CD4-positive, alpha-beta T cell (primary cell): Measurements from ENCODE around the gene UBALD1. TPM values are rescaled to one million over a fixed set of nuclear protein-coding genes. Genes with fewer than 3 reads are reported as not detected.

Experiments used
- ATAC-seq: fragments of 200-7000 bp; cut with Tn5 transposase; one replicate; pipeline ENCODE4 v1.10.0; 2022; ENCODE audit warnings: mild to moderate bottlenecking; ENCODE audit not compliant: poor library complexity
- CTCF ChIA-PET: fragments of 350-600 bp; sonication (Branson Sonifier 250); formaldehyde crosslinking; loops from one replicate; lab custom pipeline; 2021; ENCODE audit warnings: antibody characterized with exemption, inconsistent platforms; lab: Charles Lee
- POLR2A ChIA-PET: fragments of 350-600 bp; sonication (Branson Sonifier 250); formaldehyde crosslinking; loops from one replicate; lab custom pipeline; 2021; ENCODE audit warnings: antibody characterized with exemption, inconsistent platforms; lab: Charles Lee
- DNase-seq, 14 experiments: peaks; one replicate each; pipeline ENCODE4 v3.0.0-alpha.2; 2013 to 2020; ENCODE audit warnings: mixed read lengths in 2 of 14
- H3K27ac ChIP-seq, 2 donors: one replicate each; pipeline versions ENCODE4 v1.5.1 to v1.7.0; 2013; ENCODE audit warnings: low read length in 2 of 2, low read depth in 1 of 2, mild to moderate bottlenecking in 1 of 2
- H3K27me3 ChIP-seq, 2 experiments: 1 replicate in 1 of 2; 2 replicates in 1 of 2; pipeline versions ENCODE4 v1.6.1 to v1.7.0; 2013; ENCODE audit warnings: low read length in 2 of 2, control low read depth in 1 of 2, mild to moderate bottlenecking in 1 of 2, moderate library complexity in 1 of 2; ENCODE audit not compliant: insufficient read depth in 2 of 2, control insufficient read depth in 1 of 2
- H3K36me3 ChIP-seq: one replicate; pipeline ENCODE4 v1.6.1; 2013; ENCODE audit warnings: low read length, control low read depth; ENCODE audit not compliant: insufficient read depth
- H3K4me1 ChIP-seq: one replicate; pipeline ENCODE4 v1.6.1; 2013; ENCODE audit warnings: low read length, control low read depth; ENCODE audit not compliant: insufficient read depth
- H3K4me3 ChIP-seq: one replicate; pipeline ENCODE4 v1.5.1; 2013; ENCODE audit warnings: mild to moderate bottlenecking, low read length, moderate library complexity
- H3K9me3 ChIP-seq, 2 experiments: 1 replicate in 1 of 2; 2 replicates in 1 of 2; pipeline versions ENCODE4 v1.6.1 to v1.7.0; 2013; ENCODE audit warnings: low read length in 2 of 2, mild to moderate bottlenecking in 2 of 2, control low read depth in 1 of 2, moderate library complexity in 1 of 2; ENCODE audit not compliant: control insufficient read depth in 1 of 2, insufficient read depth in 1 of 2
- H3K27ac Mint-ChIP-seq: one replicate; pipeline ENCODE4 v1.8.0; 2020; ENCODE audit warnings: mixed read lengths
- H3K27me3 Mint-ChIP-seq: one replicate; pipeline ENCODE4 v1.8.0; 2021; ENCODE audit warnings: mixed read lengths
- H3K36me3 Mint-ChIP-seq: one replicate; pipeline ENCODE4 v1.8.0; 2021; ENCODE audit warnings: low read depth, mixed read lengths
- H3K4me1 Mint-ChIP-seq: one replicate; pipeline ENCODE4 v1.8.0; 2021; ENCODE audit warnings: low read depth, mixed read lengths
- H3K4me3 Mint-ChIP-seq: one replicate; pipeline ENCODE4 v1.8.0; 2020; ENCODE audit warnings: mild to moderate bottlenecking, mixed read lengths
- H3K9me3 Mint-ChIP-seq: one replicate; pipeline ENCODE4 v1.8.0; 2020; ENCODE audit warnings: mixed read lengths
- intact Hi-C, 2 experiments: fragments of 100-400 bp; cut with DNase I in 1 of 2; cut with micrococcal nuclease in 1 of 2; formaldehyde crosslinking; loops; one replicate each; pipeline versions ENCODE4 v1.15.1 to v1.9.0; 2023 to 2025; cut with DNase I, micrococcal nuclease
- total RNA-seq, 174 experiments: library from RNA in 2 of 174; stranded (reverse) in 2 of 174; gene quantifications; one replicate each; pipeline ENCODE4 v1.2.3 and lab custom pipeline; 2021 to 2026
- TF ChIP-seq, protein P1 (sequence below): fragments of 200-600 bp; IDR thresholded peaks from one replicate; pipeline ENCODE4 v1.8.0; 2022; ENCODE audit warnings: antibody characterized with exemption, mild to moderate bottlenecking

Gene UBALD1
- total RNA-seq, 2 experiments from 2014 or later = 17.5 to 19.3 TPM

DNA sequence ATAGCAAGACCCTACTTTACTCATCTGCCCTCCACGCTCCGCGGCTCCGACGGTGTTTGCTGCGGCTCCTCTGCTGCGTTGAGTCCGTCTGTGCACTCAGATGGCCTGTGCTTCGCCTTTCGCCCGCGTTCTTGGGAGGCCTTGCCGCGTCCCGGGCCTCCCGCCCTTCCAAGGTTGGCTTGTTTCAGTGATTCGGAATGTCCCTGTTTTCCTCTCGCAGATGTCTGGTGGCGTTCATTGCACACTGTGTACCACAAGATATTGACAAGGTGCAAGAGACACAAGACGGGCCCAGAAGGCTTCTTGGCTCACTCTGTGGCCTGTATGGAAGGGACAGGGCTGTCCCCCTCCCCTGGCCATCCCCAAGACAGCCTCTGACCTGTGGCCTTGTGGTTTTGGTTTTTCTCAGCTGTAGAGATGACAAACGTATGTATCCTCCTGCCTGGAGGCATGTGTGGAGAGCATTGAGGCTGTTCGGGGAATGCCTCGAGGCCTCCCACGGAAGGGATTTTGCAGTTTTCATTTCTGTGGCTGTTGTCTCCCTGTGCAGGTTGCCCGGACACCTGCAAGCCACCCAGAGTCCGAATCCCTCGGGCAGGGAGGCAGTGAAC, 25.3 kb upstream of the UBALD1 start:
- POLR2A ChIA-PET = no interaction called here
- ATAC-seq (no peak), DNase-seq (no peak)
- Histone ChIP-seq H3K27me3 (no peaks in the 10 kb centered on the region), H3K36me3 (peaks cover 24% of the 10 kb centered on the region), H3K4me3 (no peak overlapping the region), H3K9me3 (no peaks in the 10 kb centered on the region), H3K4me1 (peaks cover 19% of the 10 kb centered on the region), H3K27ac (no peak overlapping the region)
- intact Hi-C loops = no loop called here
- Mint-ChIP-seq H3K27me3 (no peaks in the 10 kb centered on the region), H3K9me3 (no peaks in the 10 kb centered on the region), H3K27ac (no peak overlapping the region), H3K36me3 (peaks cover 12% of the 10 kb centered on the region), H3K4me3 (no peak overlapping the region), H3K4me1 (peaks cover 23% of the 10 kb centered on the region)
- TF ChIP-seq, protein P1, sequence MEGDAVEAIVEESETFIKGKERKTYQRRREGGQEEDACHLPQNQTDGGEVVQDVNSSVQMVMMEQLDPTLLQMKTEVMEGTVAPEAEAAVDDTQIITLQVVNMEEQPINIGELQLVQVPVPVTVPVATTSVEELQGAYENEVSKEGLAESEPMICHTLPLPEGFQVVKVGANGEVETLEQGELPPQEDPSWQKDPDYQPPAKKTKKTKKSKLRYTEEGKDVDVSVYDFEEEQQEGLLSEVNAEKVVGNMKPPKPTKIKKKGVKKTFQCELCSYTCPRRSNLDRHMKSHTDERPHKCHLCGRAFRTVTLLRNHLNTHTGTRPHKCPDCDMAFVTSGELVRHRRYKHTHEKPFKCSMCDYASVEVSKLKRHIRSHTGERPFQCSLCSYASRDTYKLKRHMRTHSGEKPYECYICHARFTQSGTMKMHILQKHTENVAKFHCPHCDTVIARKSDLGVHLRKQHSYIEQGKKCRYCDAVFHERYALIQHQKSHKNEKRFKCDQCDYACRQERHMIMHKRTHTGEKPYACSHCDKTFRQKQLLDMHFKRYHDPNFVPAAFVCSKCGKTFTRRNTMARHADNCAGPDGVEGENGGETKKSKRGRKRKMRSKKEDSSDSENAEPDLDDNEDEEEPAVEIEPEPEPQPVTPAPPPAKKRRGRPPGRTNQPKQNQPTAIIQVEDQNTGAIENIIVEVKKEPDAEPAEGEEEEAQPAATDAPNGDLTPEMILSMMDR = no peak
- CTCF ChIA-PET = no interaction called here

DNA sequence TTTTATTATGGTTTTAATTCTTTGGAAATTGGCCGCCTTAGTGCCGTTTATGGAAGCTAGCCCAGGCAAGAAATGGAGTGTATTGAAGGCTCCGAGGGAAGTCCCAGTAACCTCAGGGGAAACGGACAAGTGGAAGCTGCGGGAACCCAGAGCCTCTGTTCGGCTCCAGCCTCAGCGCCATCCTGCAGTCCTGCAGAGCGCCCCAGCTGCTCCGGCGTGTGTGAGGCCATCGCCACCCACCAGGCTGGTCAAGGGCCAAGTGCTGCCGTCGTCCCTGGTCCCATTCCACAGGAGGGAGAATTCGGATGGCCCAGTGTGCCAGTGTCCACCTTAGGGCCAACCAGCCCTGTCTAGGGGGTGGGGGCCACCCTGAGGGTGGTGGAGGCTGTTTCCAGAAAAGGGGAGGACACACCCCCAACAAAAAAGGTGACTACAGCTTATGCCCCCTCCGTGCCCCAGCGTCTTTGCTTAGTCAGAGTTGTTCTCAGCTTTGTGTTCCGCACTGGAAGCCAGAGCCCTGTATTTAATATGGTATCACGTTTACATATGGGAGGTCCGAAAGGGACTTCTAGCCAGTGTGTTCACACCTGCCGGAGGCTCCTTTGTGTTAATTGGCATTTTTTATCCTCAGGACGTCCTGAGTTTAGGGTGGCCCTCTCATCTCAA, 22.9 kb upstream of the UBALD1 start:
- intact Hi-C loops = no loop called here
- H3K4me3 Mint-ChIP-seq = no peak overlapping the region
- H3K27me3 Mint-ChIP-seq = no peaks in the 10 kb centered on the region
- H3K36me3 Mint-ChIP-seq = peaks cover 21% of the 10 kb centered on the region
- ChIA-PET CTCF (interaction anchor here (1.3 kb wide), 1 partner anchor 11 kb away, joined by 3 read pairs; no protein-coding TSS in a partner anchor), POLR2A (interaction anchor here (0.6 kb wide), 1 partner anchor 1568 kb away, joined by 3 read pairs; no protein-coding TSS in a partner anchor)
- H3K4me1 ChIP-seq = peaks cover 19% of the 10 kb centered on the region
- ATAC-seq (no peak), DNase-seq (no peak)
- H3K27me3 ChIP-seq = no peaks in the 10 kb centered on the region
- H3K27ac Mint-ChIP-seq = no peak overlapping the region
- no peak overlapping the region for H3K4me3 ChIP-seq
- peaks cover 23% of the 10 kb centered on the region for H3K4me1 Mint-ChIP-seq
- peaks cover 34% of the 10 kb centered on the region for H3K36me3 ChIP-seq
- H3K9me3 Mint-ChIP-seq = no peaks in the 10 kb centered on the region
- no peaks in the 10 kb centered on the region for H3K9me3 ChIP-seq
- no peak overlapping the region for H3K27ac ChIP-seq
- TF ChIP-seq, protein P1 = no peak

DNA sequence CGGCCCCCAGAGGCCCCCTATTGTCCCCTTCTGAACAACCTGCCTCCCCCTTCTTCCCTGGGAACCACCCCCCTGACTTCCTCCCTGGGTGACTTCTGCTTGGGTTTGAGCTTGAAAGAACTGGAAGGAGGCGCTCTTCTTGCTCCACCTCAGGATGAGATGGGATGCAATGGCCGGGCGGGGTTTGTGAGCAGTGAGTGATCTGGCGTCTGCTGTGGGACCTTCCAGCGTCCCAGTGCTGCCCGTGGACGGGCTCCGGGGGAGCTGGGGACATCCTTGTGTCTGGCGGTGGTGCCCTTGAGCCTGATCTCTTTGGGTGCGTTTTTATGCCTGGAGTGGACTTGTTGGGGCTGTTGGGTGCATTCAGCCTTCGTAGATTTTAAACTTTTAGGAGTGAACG, 21.5 kb upstream of the UBALD1 start:
- H3K4me3 Mint-ChIP-seq = no peak overlapping the region
- Histone ChIP-seq H3K4me1 (peaks cover 16% of the 10 kb centered on the region), H3K27ac (no peak overlapping the region), H3K9me3 (no peaks in the 10 kb centered on the region), H3K4me3 (no peak overlapping the region), H3K36me3 (peaks cover 36% of the 10 kb centered on the region), H3K27me3 (no peaks in the 10 kb centered on the region)
- H3K27ac Mint-ChIP-seq = no peak overlapping the region
- peaks cover 24% of the 10 kb centered on the region for H3K4me1 Mint-ChIP-seq
- CTCF ChIA-PET = interaction anchor here (2.6 kb wide), 1 partner anchor 12 kb away, joined by 8 read pairs; the partner anchor contains the start of gene MGRN1
- ATAC-seq (no peak), DNase-seq (no peak)
- POLR2A ChIA-PET = no interaction called here
- intact Hi-C loops = no loop called here
- H3K27me3 Mint-ChIP-seq = no peaks in the 10 kb centered on the region
- peaks cover 28% of the 10 kb centered on the region for H3K36me3 Mint-ChIP-seq
- H3K9me3 Mint-ChIP-seq = no peaks in the 10 kb centered on the region
- TF ChIP-seq, protein P1 = no peak
